SK-N-MC (cell line): ENCODE data around the gene NOX5.

Source experiments
- DNase-seq: peaks from one replicate; pipeline ENCODE4 v3.0.0-alpha.2; 2011; ENCODE audit warnings: low read depth, low spot score
- H3K27ac ChIP-seq: fragments of 200-600 bp; sonication (generic); 2 replicates; pipeline ENCODE4 v1.5.1; 2016; ENCODE audit warnings: mixed run types
- H3K36me3 ChIP-seq: fragments of 200-600 bp; sonication (generic); 2 replicates; pipeline ENCODE4 v1.6.1; 2017; ENCODE audit warnings: antibody characterized with exemption, low read length, mixed read lengths; ENCODE audit not compliant: insufficient read depth
- H3K4me3 ChIP-seq: fragments of 200-600 bp; sonication (generic); 2 replicates; pipeline ENCODE4 v1.5.1; 2016
- H3K9ac ChIP-seq: fragments of 200-600 bp; sonication (generic); 2 replicates; pipeline ENCODE4 v1.8.0; 2017; ENCODE audit warnings: mixed run types, mixed read lengths; ENCODE audit not compliant: insufficient read length
- H3K9me3 ChIP-seq: fragments of 200-600 bp; sonication (generic); 2 replicates; pipeline ENCODE4 v1.6.1; 2017; ENCODE audit warnings: low read depth, mild to moderate bottlenecking, antibody characterized with exemption, low read length, moderate library complexity, mixed read lengths
- EZH2 ChIP-seq: fragments of 200-600 bp; sonication (generic); IDR thresholded peaks from one replicate; pipeline ENCODE4 v1.6.1; 2017; ENCODE audit warnings: antibody characterized with exemption
- FOXP2 ChIP-seq: optimal IDR thresholded peaks from 2 replicates; pipeline ENCODE3; 2011; ENCODE audit warnings: mild to moderate bottlenecking, moderate library complexity; ENCODE audit not compliant: insufficient read depth; ENCODE audit errors: extremely low read length, control extremely low read depth
- POLR2AphosphoS5 ChIP-seq: IDR thresholded peaks from 2 replicates; pipeline ENCODE4 v1.6.1; 2012; ENCODE audit warnings: mild to moderate bottlenecking, low read depth, low read length, borderline replicate concordance

The NOX5 gene

DNA sequence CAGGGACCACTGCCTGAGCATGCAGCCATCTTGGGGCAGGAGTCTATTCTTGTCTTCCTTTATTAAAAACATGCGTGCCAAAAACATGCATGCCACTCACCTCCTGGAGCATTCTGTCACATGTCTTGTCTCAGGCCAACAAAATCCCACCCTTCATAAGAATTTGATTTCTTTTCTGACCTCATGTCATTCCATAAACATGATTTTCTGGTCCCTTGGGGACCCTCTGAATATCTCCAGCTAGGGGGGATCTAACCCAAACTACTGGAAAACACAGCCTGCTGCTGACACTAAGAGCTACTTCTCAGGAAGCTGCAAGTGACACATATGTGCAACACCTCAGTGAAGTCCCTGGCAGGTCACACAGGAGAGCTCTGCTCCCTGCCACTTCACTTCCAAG, 26.8 kb upstream of the NOX5 start:
- Histone ChIP-seq H3K9ac (no peak overlapping the region), H3K36me3 (no peaks in the 10 kb centered on the region), H3K27ac (no peak overlapping the region), H3K4me3 (no peak overlapping the region), H3K9me3 (no peaks in the 10 kb centered on the region)
- DNase-seq = no peak
- TF ChIP-seq FOXP2 = no peak
- no peak for TF ChIP-seq POLR2AphosphoS5
- TF ChIP-seq EZH2 = no peak

DNA sequence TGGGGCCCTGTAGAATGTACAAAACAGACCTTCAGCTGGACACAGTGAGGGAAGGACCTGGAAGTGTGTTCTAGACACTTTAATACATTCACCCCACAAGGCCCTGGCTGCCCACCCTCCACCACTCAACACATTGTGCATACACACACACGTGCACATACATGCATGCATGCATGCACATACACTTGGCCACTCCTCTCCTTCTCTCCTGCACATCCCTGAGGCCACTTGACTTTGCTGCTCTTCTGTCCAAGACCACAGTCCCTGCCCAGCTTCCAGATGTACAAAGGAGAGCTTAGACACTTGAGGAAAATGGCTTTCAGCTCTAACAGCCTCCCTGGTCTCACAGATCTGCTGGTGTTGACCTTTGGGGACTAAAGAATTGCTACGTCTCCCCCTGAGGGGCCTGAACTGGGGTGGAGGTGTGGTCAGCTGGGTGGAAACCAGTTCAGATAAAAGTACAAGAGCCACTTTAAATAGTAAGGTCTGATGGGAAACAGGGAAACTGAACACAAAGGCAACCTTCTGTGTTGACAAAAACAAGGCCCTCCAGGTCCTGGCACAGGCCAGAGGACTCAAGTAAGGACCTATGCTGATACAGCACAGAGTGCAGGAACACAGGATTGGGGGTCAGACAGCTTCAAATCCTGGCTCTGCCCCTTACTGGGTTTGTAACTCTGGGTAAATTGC, 24.8 kb upstream of the NOX5 start:
- Histone ChIP-seq H3K27ac (no peak overlapping the region), H3K9ac (no peak overlapping the region), H3K36me3 (no peaks in the 10 kb centered on the region), H3K4me3 (no peak overlapping the region), H3K9me3 (no peaks in the 10 kb centered on the region)
- no peak for DNase-seq
- TF ChIP-seq FOXP2 (no peak), POLR2AphosphoS5 (no peak), EZH2 (no peak)

DNA sequence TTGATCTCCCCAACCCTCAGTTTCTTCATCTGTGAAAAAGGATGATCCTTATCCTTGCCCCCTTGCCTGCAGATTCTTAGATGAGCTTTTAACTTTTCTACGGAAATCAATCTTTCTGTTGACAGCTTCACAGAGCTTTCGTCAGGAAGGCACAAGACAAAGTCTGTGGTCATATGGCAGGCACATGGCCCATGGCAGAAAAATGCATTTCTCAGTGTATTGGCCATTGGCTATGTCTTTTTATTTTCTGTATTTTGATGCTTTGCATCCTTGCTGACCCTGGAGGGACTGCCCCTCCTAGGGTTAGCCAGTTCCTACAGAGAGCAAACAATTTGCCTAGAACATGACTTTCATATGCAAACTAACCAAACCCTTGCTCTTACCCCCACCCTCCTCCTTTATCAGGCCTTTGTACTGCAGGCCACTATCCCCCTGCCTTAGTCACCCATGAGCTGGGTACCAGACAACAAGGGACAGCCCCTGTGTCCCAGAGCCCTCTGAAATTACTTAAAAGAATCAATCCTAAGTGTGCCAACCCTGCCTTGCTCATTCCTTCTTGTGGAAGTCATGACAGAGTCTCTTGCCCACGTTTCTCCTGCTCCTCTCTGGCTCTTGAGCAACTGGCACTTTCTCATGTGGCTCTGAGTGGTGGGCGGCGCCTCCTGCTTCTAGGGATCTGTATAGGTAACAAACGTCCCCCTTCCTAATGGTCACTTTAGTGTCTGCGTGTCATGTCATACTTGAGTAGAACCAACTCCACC, 24.1 kb upstream of the NOX5 start:
- Histone ChIP-seq H3K4me3 (no peak overlapping the region), H3K27ac (no peak overlapping the region), H3K9me3 (no peaks in the 10 kb centered on the region), H3K36me3 (no peaks in the 10 kb centered on the region), H3K9ac (no peak overlapping the region)
- DNase-seq = no peak
- no peak for TF ChIP-seq FOXP2
- TF ChIP-seq EZH2 = no peak
- no peak for TF ChIP-seq POLR2AphosphoS5

DNA sequence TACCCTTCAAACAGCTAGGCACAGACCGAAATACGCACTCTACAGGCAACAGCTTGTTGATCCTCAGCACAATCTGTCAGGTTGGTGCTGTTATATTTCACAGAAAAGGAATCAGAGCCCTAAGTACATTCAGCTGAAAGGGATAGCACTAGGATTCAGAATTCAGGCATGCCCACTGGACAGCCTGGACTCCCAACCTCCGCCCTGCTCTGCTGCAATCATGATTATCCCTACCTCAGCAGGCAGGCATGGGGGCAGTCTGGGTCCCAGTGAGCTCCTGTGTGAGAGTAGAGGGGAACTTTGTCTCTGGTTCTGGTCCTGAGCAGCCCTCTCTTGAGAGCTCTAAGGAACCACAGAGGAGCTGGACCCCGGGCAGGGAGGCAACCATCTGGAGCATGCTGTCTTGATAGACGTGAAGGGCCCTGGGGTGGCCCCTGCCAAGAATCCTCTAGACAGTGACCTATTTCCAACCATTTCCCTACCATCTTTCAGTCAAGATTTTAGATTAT, 23.4 kb upstream of the NOX5 start:
- no peak overlapping the region for H3K4me3 ChIP-seq
- no peaks in the 10 kb centered on the region for H3K36me3 ChIP-seq
- no peak overlapping the region for H3K27ac ChIP-seq
- H3K9me3 ChIP-seq = no peaks in the 10 kb centered on the region
- H3K9ac ChIP-seq = no peak overlapping the region
- no peak for TF ChIP-seq FOXP2
- TF ChIP-seq EZH2 = no peak
- TF ChIP-seq POLR2AphosphoS5 = no peak
- no peak for DNase-seq

DNA sequence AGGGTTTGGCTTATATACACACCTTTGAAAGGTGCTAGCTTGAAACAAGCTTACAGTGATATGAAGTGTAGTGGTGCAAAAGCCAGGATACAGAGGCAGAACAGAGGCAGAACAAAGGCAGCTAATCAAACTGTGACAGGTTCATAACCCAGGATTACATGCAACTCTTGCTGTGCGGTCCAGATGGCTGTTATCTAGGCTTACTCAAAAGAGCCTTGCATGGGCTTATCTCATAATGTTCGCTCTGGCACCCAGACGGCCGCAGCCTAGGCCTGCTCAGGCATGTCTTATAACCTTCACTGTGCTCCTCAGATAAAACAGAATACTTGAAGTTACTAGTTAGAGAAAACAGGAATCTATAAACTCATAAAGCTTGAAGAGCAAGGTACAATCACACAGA, 22.8 kb upstream of the NOX5 start:
- Histone ChIP-seq H3K4me3 (no peak overlapping the region), H3K9ac (no peak overlapping the region), H3K27ac (no peak overlapping the region), H3K9me3 (no peaks in the 10 kb centered on the region), H3K36me3 (no peaks in the 10 kb centered on the region)
- TF ChIP-seq EZH2 (no peak), POLR2AphosphoS5 (no peak), FOXP2 (no peak)
- no peak for DNase-seq

DNA sequence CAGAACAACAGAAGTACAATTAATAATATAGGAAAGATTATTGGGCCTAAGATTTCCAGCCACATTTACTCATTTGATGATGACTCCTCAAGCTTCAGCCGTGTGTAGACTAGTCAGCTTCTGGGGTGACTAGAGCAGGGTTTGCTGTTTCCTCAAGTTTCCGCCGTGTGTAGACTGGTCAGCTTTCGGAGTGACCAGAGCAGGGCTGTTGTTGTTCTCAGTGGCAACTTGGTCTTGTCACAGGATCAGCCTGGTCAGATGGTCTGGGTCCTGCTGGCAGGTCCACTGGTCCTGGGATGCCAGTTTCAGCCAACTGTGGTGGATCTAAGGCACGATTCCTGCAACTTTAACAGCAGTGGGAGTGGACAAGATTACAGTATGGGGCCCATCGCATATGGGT, 21.8 kb upstream of the NOX5 start:
- no peak for DNase-seq
- Histone ChIP-seq H3K36me3 (no peaks in the 10 kb centered on the region), H3K9me3 (no peaks in the 10 kb centered on the region), H3K27ac (no peak overlapping the region), H3K9ac (no peak overlapping the region), H3K4me3 (no peak overlapping the region)
- TF ChIP-seq POLR2AphosphoS5 = no peak
- TF ChIP-seq EZH2 = no peak

DNA sequence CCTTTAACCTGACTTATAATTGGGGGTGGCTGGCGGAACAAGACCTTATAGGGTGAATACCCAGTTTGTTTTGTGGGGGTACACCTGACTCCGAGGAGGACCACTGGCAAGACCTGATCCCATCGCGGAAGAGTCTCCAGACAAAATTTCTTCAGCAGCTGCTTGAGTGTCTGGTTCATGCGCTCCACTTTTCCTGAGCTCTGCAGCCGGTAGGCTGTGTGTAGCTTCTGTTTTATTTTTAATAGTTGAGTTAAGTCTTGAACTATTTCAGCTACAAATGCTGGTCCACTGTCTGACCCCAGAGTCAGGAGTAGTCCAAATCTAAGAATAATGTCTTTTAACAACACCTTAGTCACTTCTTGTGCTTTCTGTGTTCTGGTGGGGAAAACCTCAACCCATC, 21.2 kb upstream of the NOX5 start:
- no peak overlapping the region for H3K4me3 ChIP-seq
- no peak overlapping the region for H3K9ac ChIP-seq
- H3K36me3 ChIP-seq = no peaks in the 10 kb centered on the region
- DNase-seq = no peak
- H3K27ac ChIP-seq = no peak overlapping the region
- no peaks in the 10 kb centered on the region for H3K9me3 ChIP-seq
- TF ChIP-seq EZH2 (no peak), POLR2AphosphoS5 (no peak), FOXP2 (no peak)

DNA sequence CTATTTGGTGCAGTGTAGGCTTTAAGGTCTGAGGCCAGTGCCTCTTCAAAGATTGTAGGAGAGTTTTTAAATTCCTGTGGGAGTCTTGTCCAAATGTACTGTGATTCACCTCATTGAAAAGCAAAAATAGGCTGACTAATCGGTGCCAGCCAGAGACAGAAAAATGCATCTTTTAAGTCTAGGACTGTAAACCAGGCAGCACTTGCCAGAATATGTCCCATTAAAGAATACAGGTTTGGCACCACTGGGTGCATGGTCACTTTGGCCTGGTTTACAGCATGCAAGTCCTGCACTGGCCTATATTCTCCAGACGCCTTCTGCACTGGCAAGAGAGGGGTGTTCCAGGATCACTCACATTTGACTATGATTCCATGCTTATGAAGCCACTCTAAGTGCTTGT, 20.3 kb upstream of the NOX5 start:
- Histone ChIP-seq H3K9ac (no peak overlapping the region), H3K27ac (no peak overlapping the region), H3K9me3 (no peaks in the 10 kb centered on the region), H3K36me3 (no peaks in the 10 kb centered on the region), H3K4me3 (no peak overlapping the region)
- no peak for DNase-seq
- TF ChIP-seq EZH2 = no peak
